ENCODE data around the gene SRGAP2B.
"Not testable (repeated sequence)": the region's sequence is repeated elsewhere in the genome, so short reads cannot be mapped to it uniquely, and the experiment has no call there.

The SRGAP2B gene

DNA sequence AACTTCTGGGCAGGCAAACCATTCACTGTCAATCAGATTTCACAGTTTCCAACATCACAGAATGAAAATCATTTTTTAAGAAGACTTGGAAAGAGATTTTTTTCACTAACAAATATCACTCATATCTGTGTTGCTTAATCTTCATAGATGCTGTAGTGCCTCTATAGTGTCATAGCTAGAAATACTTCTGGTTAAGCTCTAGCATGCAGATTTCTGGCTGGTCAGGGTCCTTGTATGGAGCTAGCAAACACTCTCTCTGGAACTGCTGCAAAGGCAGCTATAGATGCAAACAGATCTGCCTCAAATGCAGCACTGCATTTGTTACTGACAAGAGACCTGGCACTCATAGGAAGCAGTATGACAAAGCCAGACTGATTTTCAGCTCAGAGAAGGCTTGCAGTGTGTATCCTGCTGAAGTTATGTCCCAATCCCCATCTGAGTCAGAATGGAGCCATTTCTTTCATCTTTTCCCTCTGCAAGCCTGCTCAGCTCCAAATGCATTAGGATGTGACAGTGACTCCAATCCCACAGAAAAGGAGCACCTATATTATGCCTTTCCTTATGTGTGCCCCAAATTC is 99.2 kb downstream of the SRGAP2B start:
- not testable (repeated sequence) for DNase-seq (ENCODE audit: low spot score)

GRCh38 chr1:144992915-144993314 is 102.2 kb downstream of the SRGAP2B start:
- not testable (repeated sequence) for DNase-seq (ENCODE audit: low spot score)

DNA sequence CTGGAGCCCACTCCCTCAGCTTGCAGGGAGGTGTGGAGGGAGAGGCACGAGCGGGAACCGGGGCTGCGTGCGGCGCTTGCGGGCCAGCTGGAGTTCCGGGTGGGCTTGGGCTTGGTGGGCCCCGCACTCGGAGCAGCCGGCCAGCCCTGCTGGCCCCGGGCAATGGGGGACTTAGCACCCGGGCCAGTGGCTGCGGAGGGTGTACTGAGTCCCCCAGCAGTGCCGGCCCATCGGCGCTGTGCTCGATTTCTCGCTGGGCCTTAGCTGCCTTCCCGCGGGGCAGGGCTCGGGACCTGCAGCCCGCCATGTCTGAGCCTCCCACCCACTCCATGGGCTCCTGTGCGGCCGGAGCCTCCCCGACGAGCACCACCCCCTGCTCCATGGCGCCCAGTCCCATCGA is 104.5 kb downstream of the SRGAP2B start:
- not testable (repeated sequence) for DNase-seq (ENCODE audit: low spot score)

- not testable (repeated sequence) for DNase-seq (ENCODE audit: low spot score)
Measured at GRCh38 chr1:144987131-144987530, 108.0 kb downstream of the SRGAP2B start.

- DNase-seq (ENCODE audit: low spot score) = not testable (repeated sequence)
Measured at GRCh38 chr1:144986171-144986860, 108.8 kb downstream of the SRGAP2B start.

DNA sequence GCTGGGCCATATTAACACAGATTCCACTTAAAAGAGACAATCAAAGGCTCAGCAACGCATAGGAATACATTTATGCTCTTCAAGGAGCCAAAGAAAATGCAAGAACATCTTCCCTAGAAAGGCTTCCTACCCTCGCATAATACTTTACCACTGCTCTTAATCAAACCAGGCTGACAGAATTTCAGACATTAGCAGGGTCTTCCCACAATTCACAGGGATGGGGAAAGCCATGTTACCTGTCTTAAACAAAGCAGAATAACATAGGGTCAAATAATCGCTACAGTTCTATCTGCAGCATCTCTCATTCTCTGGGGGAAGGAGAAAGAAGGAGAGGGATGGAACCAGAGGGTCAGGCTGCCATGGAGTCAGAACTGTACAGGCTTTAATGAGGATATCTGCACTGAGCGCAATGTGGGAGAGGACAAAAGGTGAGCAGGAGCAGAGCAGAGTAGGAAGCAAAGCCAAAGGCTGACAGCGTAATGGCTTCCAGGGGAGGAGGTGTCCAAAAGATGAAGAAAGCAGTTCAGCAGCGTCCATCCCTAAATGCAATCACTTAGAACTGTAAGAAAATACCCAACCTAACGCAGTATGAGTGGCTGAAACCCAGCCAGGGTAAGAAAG is 109.5 kb downstream of the SRGAP2B start:
- DNase-seq (ENCODE audit: low spot score) = not testable (repeated sequence)

- DNase-seq (ENCODE audit: low spot score) = not testable (repeated sequence)
Measured at GRCh38 chr1:144982802-144983525, 112.2 kb downstream of the SRGAP2B start.

DNA sequence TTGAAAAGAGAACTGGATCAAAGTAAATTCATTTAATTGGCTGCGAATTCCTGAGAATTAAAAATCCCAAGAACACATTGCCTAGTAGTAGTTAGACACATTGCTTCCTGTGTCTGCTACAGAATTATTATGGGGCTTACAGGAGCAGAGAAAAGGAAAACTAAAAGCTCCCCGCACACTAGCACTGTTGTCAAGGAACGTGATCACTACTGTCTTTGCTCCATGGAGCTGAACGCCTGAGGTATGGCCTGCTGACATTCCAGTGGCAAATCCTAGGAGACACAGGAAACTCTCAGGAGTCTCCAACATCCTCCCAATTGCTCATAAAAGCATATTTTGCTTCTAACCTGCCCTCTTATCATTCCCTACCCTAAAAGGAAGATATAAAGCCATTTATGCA is 114.0 kb downstream of the SRGAP2B start:
- not testable (repeated sequence) for DNase-seq (ENCODE audit: low spot score)

GRCh38 chr1:144979960-144980595 is 115.0 kb downstream of the SRGAP2B start:
- not testable (repeated sequence) for DNase-seq (ENCODE audit: low spot score)

DNA sequence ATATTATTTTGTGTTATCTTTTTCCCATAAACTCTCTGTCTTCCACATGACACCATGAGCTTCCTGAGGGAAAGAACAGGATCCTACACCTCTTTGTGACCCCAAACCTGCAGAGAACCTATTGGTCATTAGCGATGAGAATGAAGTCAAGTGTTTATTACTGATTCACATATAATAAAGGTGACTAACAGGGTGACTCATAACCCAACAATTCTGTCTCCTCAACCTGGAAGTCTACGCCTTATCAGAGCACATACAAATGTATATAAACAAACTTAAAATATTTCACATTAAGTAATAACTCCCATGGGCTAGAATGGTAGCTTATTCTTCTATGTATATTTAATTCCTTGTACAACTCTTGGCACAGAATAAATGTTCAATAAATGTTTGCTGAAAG is 117.3 kb downstream of the SRGAP2B start:
- DNase-seq (ENCODE audit: low spot score) = not testable (repeated sequence)

DNA sequence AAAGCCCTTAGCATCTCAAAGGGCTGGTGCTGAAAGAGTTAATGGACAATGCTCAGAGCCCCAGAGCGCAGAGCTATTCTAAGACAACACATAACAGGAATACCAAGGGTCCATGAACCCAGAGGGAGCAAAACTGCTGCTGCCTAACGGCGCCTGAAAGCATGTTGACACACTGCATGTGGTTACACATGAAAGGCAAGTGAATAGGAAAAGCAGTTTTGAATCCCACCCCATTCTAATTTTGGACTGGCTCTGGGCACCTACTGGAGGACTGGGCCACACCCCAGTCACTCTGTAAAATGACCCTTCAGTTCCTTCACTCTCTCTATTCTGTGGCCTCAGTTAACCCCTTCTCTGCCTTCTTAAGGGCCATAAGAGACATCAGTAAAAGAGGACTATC is 123.2 kb downstream of the SRGAP2B start:
- not testable (repeated sequence) for DNase-seq (ENCODE audit: low spot score)

- DNase-seq (ENCODE audit: low spot score) = not testable (repeated sequence)
Measured at GRCh38 chr1:144966488-144966887, 128.6 kb downstream of the SRGAP2B start.

GRCh38 chr1:144964765-144965164 is 130.4 kb downstream of the SRGAP2B start:
- not testable (repeated sequence) for DNase-seq (ENCODE audit: low spot score)

- not testable (repeated sequence) for DNase-seq (ENCODE audit: low spot score)
Measured at GRCh38 chr1:144964186-144964585, 130.9 kb downstream of the SRGAP2B start.

DNA sequence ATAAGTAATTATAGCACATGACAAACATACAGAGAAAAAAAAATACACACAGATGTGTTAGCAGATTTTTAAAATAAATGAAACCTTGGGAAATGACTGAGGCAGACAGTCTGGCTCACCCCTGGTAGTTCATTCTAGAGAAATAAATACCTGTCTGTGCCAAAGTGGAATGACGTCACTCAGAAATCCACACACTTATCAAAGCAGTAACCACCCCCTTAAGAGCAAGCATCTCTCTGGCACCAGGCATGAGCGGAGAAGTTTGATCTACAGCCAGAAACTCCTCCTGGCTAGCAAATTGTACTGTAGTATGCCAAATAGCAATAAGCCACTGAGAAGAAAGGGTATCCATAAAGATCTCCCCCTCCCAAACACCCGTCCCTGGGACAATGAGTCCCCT is 131.6 kb downstream of the SRGAP2B start:
- DNase-seq (ENCODE audit: low spot score) = not testable (repeated sequence)

- DNase-seq (ENCODE audit: low spot score) = not testable (repeated sequence)
Measured at GRCh38 chr1:144961604-144962583, 133.2 kb downstream of the SRGAP2B start.

- not testable (repeated sequence) for DNase-seq (ENCODE audit: low spot score)
Measured at GRCh38 chr1:144960929-144961488, 134.1 kb downstream of the SRGAP2B start.

DNA sequence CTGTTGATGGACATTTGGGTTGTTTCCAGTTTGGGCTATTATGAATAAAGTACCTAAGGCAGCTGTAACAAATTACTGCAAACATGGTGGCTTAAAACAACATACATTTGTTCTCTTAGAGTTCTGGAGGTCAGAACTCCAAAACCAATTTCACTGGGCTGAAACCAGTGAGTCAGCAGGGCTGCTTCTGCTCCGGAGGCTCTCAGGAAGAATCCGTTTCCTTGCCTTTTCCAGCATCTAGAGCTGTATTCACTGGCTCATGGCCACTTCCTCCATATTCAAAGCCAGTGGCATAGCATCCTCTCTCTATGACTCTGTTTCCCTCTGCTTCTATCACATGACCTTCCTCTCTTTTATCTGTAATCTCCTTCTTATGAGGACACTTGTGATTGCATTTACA is 146.7 kb downstream of the SRGAP2B start:
- DNase-seq (ENCODE audit: low spot score) = not testable (repeated sequence)

DNA sequence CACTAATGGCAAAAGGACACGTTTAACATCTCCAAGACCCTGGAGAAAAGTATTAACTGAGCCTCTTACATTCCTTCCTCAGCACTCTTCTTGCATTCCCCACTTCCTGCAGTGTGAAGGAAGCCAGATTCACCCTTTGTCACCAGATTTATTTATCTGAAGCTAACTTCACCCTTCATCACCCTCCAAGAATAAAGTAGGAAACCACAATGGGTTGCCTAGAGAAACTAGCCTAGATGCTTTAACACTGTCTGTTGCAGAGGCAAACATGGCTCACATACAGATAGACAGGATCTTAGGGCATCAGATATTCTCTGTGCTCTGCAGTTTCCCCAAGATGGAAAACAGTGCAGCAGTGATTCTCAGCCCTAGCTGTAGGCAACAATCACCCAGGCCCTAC is 147.6 kb downstream of the SRGAP2B start:
- DNase-seq (ENCODE audit: low spot score) = not testable (repeated sequence)

Measured in putamen (tissue), 1 donor.